HG02678 (cell line): Measurements from ENCODE around the gene PGBD5.

Experiments
- ATAC-seq: cut with Tn5 transposase; IDR thresholded peaks from one replicate; pipeline ENCODE4 v1.9.1; 2021; ENCODE audit warnings: mild to moderate bottlenecking, moderate library complexity; ENCODE audit not compliant: unreplicated experiment

The PGBD5 gene

GRCh38 chr1:230398856-230399255 is 27.3 kb downstream of the PGBD5 start:
- ATAC-seq, result no peak

GRCh38 chr1:230396966-230397365 is 29.2 kb downstream of the PGBD5 start:
- ATAC-seq, result no peak

GRCh38 chr1:230395932-230396331 is 30.2 kb downstream of the PGBD5 start:
- ATAC-seq, result no peak

- no peak for ATAC-seq
These were observed 31.4 kb downstream of the PGBD5 start for GRCh38 chr1:230394741-230395140.

- ATAC-seq, result no peak
These were observed 32.0 kb downstream of the PGBD5 start for GRCh38 chr1:230394134-230394533.

GRCh38 chr1:230393722-230394121 is 32.4 kb downstream of the PGBD5 start:
- ATAC-seq, result no peak

- ATAC-seq, result no peak
These were observed 33.1 kb downstream of the PGBD5 start for GRCh38 chr1:230392920-230393521.

GRCh38 chr1:230392536-230392909 is 33.6 kb downstream of the PGBD5 start:
- no peak for ATAC-seq

GRCh38 chr1:230391776-230392535 is 34.2 kb downstream of the PGBD5 start:
- no peak for ATAC-seq

- no peak for ATAC-seq
These were observed 35.8 kb downstream of the PGBD5 start for GRCh38 chr1:230390371-230390770.

- no peak for ATAC-seq
These were observed 38.3 kb downstream of the PGBD5 start for GRCh38 chr1:230387876-230388275.

GRCh38 chr1:230387296-230387695 is 38.8 kb downstream of the PGBD5 start:
- ATAC-seq, result no peak

- ATAC-seq, result no peak
These were observed 39.4 kb downstream of the PGBD5 start for GRCh38 chr1:230386637-230387262.

- ATAC-seq, result no peak
These were observed 40.2 kb downstream of the PGBD5 start for GRCh38 chr1:230385930-230386329.

- ATAC-seq, result no peak
These were observed 41.0 kb downstream of the PGBD5 start for GRCh38 chr1:230385158-230385450.

GRCh38 chr1:230384380-230385157 is 41.6 kb downstream of the PGBD5 start:
- no peak for ATAC-seq

GRCh38 chr1:230383425-230383824 is 42.7 kb downstream of the PGBD5 start:
- ATAC-seq, result no peak

- no peak for ATAC-seq
These were observed 44.1 kb downstream of the PGBD5 start for GRCh38 chr1:230382001-230382491.

- ATAC-seq, result no peak
These were observed 44.5 kb downstream of the PGBD5 start for GRCh38 chr1:230381585-230381984.

- no peak for ATAC-seq
These were observed 45.1 kb downstream of the PGBD5 start for GRCh38 chr1:230381049-230381467.

- no peak for ATAC-seq
These were observed 46.2 kb downstream of the PGBD5 start for GRCh38 chr1:230379928-230380327.
